Mucosa of descending colon (tissue), 3 donors: ENCODE results near the gene DENND1B. TPM values are rescaled to one million over a fixed set of nuclear protein-coding genes. Genes with fewer than 3 reads are reported as not detected.
A peak's percentile ranks its signal among the peaks of the same experiment; 100 is the strongest.
"Not testable (repeated sequence)": the region's sequence is repeated elsewhere in the genome, so short reads cannot be mapped to it uniquely, and the experiment has no call there.

Source experiments
- ATAC-seq: fragments of 200-7000 bp; cut with Tn5 transposase; one replicate; pipeline ENCODE4 v1.9.1; 2020; ENCODE audit warnings: mild to moderate bottlenecking, moderate library complexity
- DNase-seq, 3 donors: peaks; one replicate each; pipeline ENCODE4 v3.0.0-alpha.2; 2020
- H3K36me3 ChIP-seq: fragments of 200-600 bp; one replicate; pipeline ENCODE4 v1.8.0; 2021; ENCODE audit warnings: low read depth, mild to moderate bottlenecking
- H3K4me1 ChIP-seq: fragments of 200-600 bp; one replicate; pipeline ENCODE4 v1.8.0; 2021; ENCODE audit warnings: low read depth, mild to moderate bottlenecking
- H3K4me3 ChIP-seq: fragments of 200-600 bp; one replicate; pipeline ENCODE4 v1.8.0; 2021; ENCODE audit warnings: mild to moderate bottlenecking
- H3K9me3 ChIP-seq: fragments of 200-600 bp; one replicate; pipeline ENCODE4 v1.8.0; 2021; ENCODE audit warnings: mild to moderate bottlenecking
- CTCF ChIP-seq: fragments of 200-600 bp; IDR thresholded peaks from one replicate; pipeline ENCODE4 v1.8.0; 2022; ENCODE audit warnings: antibody characterized with exemption, mild to moderate bottlenecking
- intact Hi-C, 2 donors: fragments of 100-400 bp; cut with DNase I in 1 of 2; cut with micrococcal nuclease in 1 of 2; formaldehyde crosslinking; loops; one replicate each; pipeline versions ENCODE4 v1.11.0 to v1.11.1; 2022; cut with DNase I, micrococcal nuclease
- total RNA-seq, 3 donors: library from RNA; stranded (reverse); fragmentation: NEBNext Ultra II Directional in 2 of 3; extraction: Animal tissue kit (Norgen Biotek cat#: 25700) in 2 of 3; gene quantifications; one replicate each; pipeline versions ENCODE4 v1.2.1 to v1.2.4, GENCODE V29; 2021 to 2023
- donor health status: DM: no; HTN: no; CAD: no; lungs with moderate emphysema.
- donor health status: DM: no; HTN: no; CAD: no.
- donor health status: DM: no; HTN: yes; CAD: no.

The DENND1B gene
- total RNA-seq, 3 donors from 2014 or later = 29.3 to 54.9 (median 32.2) TPM

- intact Hi-C loops = no loop called here
- peaks cover 22% of the 10 kb centered on the region for H3K4me1 ChIP-seq
- no peak for ATAC-seq
These were observed 6.0 kb downstream of the DENND1B start for GRCh38 chr1:197769287-197769686.

GRCh38 chr1:197768014-197768805 is 7.1 kb downstream of the DENND1B start:
- peaks cover 24% of the 10 kb centered on the region for H3K4me1 ChIP-seq
- DNase-seq = no peak
- no peaks in the 10 kb centered on the region for H3K36me3 ChIP-seq
- H3K9me3 ChIP-seq = no peaks in the 10 kb centered on the region
- no peak for TF ChIP-seq CTCF
- ATAC-seq = no peak
- H3K4me3 ChIP-seq = no peak overlapping the region
- intact Hi-C loops = no loop called here

More at GRCh38 chr1:197769287-197769686, 6.0 kb downstream of the DENND1B start:
- DNase-seq = no peak
- Histone ChIP-seq H3K36me3 (no peaks in the 10 kb centered on the region), H3K9me3 (no peaks in the 10 kb centered on the region), H3K4me3 (no peak overlapping the region)
- no peak for TF ChIP-seq CTCF

GRCh38 chr1:197763769-197764168 is 11.5 kb downstream of the DENND1B start:
- TF ChIP-seq CTCF = no peak
- Histone ChIP-seq H3K4me1 (peaks cover 8% of the 10 kb centered on the region), H3K9me3 (no peaks in the 10 kb centered on the region), H3K36me3 (no peaks in the 10 kb centered on the region), H3K4me3 (no peak overlapping the region)
- intact Hi-C loops = no loop called here
- DNase-seq = no peak
- no peak for ATAC-seq

- TF ChIP-seq CTCF = no peak
- ATAC-seq = peak; percentile 38
- Histone ChIP-seq H3K4me3 (no peak overlapping the region), H3K9me3 (no peaks in the 10 kb centered on the region), H3K4me1 (peaks cover 8% of the 10 kb centered on the region), H3K36me3 (no peaks in the 10 kb centered on the region)
- no peak for DNase-seq
- intact Hi-C loops = no loop called here
These were observed 12.0 kb downstream of the DENND1B start for GRCh38 chr1:197763307-197763706.

DNA sequence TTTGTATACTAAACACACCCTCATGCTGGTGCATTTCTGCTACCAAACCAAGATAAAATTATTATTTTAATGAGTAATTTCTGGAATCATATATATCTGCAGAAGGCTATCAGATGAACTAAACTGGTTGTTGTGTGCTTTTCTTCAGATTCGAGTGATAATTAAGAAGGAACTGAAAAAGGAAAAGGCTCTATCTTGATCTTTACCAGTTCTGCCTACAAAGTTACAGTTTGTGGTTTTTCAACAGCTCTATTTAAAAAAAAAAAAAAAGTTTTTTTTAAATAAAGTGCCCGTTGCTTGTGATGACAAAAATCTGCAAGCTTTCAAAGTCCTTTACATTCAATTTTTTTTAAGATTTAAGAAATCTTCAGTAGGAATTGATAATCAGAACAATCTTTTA is 13.6 kb downstream of the DENND1B start:
- no peak for ATAC-seq

GRCh38 chr1:197755553-197755952 is 19.7 kb downstream of the DENND1B start:
- H3K4me3 ChIP-seq, H3K36me3 ChIP-seq, H3K4me1 ChIP-seq, intact Hi-C loops, H3K9me3 ChIP-seq, ATAC-seq, DNase-seq: not testable (repeated sequence)

More for the DNA sequence above, 13.6 kb downstream of the DENND1B start:
- no peaks in the 10 kb centered on the region for H3K36me3 ChIP-seq
- no peaks in the 10 kb centered on the region for H3K9me3 ChIP-seq
- no peak for DNase-seq
- intact Hi-C loops = no loop called here
- no peak overlapping the region for H3K4me3 ChIP-seq
- H3K4me1 ChIP-seq = peaks cover 8% of the 10 kb centered on the region
- no peak for TF ChIP-seq CTCF

DNA sequence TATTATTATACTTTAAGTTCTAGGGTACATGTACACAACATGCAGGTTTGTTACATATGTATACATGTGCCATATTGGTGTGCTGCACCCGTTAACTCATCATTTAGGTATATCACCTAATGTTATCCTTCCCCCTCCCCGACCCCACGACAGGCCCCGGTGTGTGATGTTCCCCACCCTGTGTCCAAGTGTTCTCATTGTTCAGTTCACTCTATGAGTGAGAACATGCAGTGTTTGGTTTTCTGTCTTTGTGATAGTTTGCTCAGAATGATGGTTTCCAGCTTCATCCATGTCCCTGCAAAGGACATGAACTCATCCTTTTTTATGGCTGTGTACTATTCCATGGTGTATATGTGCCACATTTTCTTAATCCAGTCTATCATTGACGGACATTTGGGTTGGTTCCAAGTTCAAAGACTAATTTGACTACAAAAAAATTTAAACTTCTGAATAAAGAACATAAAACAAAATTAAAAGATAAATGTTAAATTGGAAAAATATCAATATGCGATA is 22.6 kb downstream of the DENND1B start:
- H3K4me3 ChIP-seq, H3K36me3 ChIP-seq, H3K9me3 ChIP-seq, H3K4me1 ChIP-seq, DNase-seq, ATAC-seq, intact Hi-C loops: not testable (repeated sequence)
